VCaP (cell line): ENCODE data around the gene SLC25A44.

Experiments
- H3K27ac ChIP-seq: fragments of 450-650 bp; 2 replicates; pipeline ENCODE4 v1.5.1; 2017
- CTCF ChIP-seq: fragments of 450-650 bp; conservative IDR thresholded peaks from 2 replicates; pipeline ENCODE4 v1.5.1; 2017; ENCODE audit warnings: mild to moderate bottlenecking, moderate library complexity

Gene SLC25A44

GRCh38 chr1:156196445-156196844, 2.5 kb downstream of the SLC25A44 start:
- no peak for TF ChIP-seq CTCF
- no peak overlapping the region for H3K27ac ChIP-seq

- no peak overlapping the region for H3K27ac ChIP-seq
- no peak for TF ChIP-seq CTCF
Measured at GRCh38 chr1:156198831-156199349, 5.0 kb downstream of the SLC25A44 start.

- TF ChIP-seq CTCF: no peak
- H3K27ac ChIP-seq: no peak overlapping the region
Measured at GRCh38 chr1:156200044-156200443, 6.1 kb downstream of the SLC25A44 start.

- TF ChIP-seq CTCF: no peak
- H3K27ac ChIP-seq: no peak overlapping the region
Measured at GRCh38 chr1:156203331-156203730, 9.4 kb downstream of the SLC25A44 start.

- no peak overlapping the region for H3K27ac ChIP-seq
- no peak for TF ChIP-seq CTCF
Measured at GRCh38 chr1:156204686-156205085, 10.8 kb downstream of the SLC25A44 start.

- H3K27ac ChIP-seq: no peak overlapping the region
- TF ChIP-seq CTCF: no peak
Measured at GRCh38 chr1:156211243-156211642, 17.3 kb downstream of the SLC25A44 start.

- no peak for TF ChIP-seq CTCF
- H3K27ac ChIP-seq: peak overlapping the region; percentile 92
Measured at GRCh38 chr1:156212130-156212529, 18.2 kb downstream of the SLC25A44 start.
